ENCODE data around the gene TXNDC2.
A peak's percentile ranks its signal among the peaks of the same experiment; 100 is the strongest.

Gene TXNDC2

GRCh38 chr18:9902832-9903231, 17.1 kb downstream of the TXNDC2 start:
- Histone ChIP-seq H3K9me3 (ENCODE audit: severe bottlenecking) (no peaks in the 10 kb centered on the region), H3K4me3 (ENCODE audit: severe bottlenecking) (no peak overlapping the region), H3K27ac (ENCODE audit: poor library complexity, severe bottlenecking) (no peak overlapping the region), H3K27me3 (ENCODE audit: insufficient read depth, poor library complexity, severe bottlenecking) (no peaks in the 10 kb centered on the region), H3K4me1 (ENCODE audit: insufficient read depth, poor library complexity, severe bottlenecking) (peaks cover 23% of the 10 kb centered on the region), H3K36me3 (ENCODE audit: low read depth) (no peaks in the 10 kb centered on the region)
- DNase-seq (ENCODE audit: low spot score) (no peak), ATAC-seq (ENCODE audit: low read depth) (no peak)
- TF ChIP-seq, protein P1, sequence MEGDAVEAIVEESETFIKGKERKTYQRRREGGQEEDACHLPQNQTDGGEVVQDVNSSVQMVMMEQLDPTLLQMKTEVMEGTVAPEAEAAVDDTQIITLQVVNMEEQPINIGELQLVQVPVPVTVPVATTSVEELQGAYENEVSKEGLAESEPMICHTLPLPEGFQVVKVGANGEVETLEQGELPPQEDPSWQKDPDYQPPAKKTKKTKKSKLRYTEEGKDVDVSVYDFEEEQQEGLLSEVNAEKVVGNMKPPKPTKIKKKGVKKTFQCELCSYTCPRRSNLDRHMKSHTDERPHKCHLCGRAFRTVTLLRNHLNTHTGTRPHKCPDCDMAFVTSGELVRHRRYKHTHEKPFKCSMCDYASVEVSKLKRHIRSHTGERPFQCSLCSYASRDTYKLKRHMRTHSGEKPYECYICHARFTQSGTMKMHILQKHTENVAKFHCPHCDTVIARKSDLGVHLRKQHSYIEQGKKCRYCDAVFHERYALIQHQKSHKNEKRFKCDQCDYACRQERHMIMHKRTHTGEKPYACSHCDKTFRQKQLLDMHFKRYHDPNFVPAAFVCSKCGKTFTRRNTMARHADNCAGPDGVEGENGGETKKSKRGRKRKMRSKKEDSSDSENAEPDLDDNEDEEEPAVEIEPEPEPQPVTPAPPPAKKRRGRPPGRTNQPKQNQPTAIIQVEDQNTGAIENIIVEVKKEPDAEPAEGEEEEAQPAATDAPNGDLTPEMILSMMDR (IDR thresholded peaks at IDR 0.05; ENCODE audit: poor library complexity, severe bottlenecking): no peak

GRCh38 chr18:9905401-9905922, 19.7 kb downstream of the TXNDC2 start:
- Histone ChIP-seq H3K27me3 (ENCODE audit: insufficient read depth, poor library complexity, severe bottlenecking) (no peaks in the 10 kb centered on the region), H3K36me3 (ENCODE audit: low read depth) (no peaks in the 10 kb centered on the region), H3K4me3 (ENCODE audit: severe bottlenecking) (no peak overlapping the region), H3K4me1 (ENCODE audit: insufficient read depth, poor library complexity, severe bottlenecking) (peaks cover 13% of the 10 kb centered on the region), H3K9me3 (ENCODE audit: severe bottlenecking) (no peaks in the 10 kb centered on the region), H3K27ac (ENCODE audit: poor library complexity, severe bottlenecking) (peak overlapping the region; percentile 43)
- TF ChIP-seq, protein P1 (IDR thresholded peaks at IDR 0.05; ENCODE audit: poor library complexity, severe bottlenecking): no peak
- peak; percentile 81 for ATAC-seq (ENCODE audit: low read depth)
- DNase-seq (ENCODE audit: low spot score): no peak

DNA sequence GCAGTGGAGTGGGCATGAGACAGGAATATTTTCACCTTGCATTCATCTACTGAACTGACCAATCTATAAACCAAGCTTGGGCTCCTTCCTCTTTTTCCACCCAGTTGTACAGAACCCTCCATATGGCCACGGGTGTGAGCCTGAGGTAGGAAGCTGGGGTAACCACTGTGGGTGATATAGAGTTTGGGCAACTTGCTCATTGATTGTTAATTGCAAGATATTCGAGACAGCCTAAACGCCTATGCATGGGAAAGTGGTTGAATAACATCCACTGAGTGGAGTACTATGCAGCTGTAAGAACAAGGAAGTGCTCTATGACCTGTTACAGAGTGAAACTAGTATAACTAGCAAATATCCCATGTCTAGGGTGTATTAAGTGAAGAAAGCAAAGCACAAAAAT, 20.7 kb downstream of the TXNDC2 start:
- DNase-seq (ENCODE audit: low spot score) (no peak), ATAC-seq (ENCODE audit: low read depth) (no peak)
- Histone ChIP-seq H3K36me3 (ENCODE audit: low read depth) (no peaks in the 10 kb centered on the region), H3K27me3 (ENCODE audit: insufficient read depth, poor library complexity, severe bottlenecking) (no peaks in the 10 kb centered on the region), H3K4me3 (ENCODE audit: severe bottlenecking) (no peak overlapping the region), H3K4me1 (ENCODE audit: insufficient read depth, poor library complexity, severe bottlenecking) (peaks cover 13% of the 10 kb centered on the region), H3K9me3 (ENCODE audit: severe bottlenecking) (no peaks in the 10 kb centered on the region), H3K27ac (ENCODE audit: poor library complexity, severe bottlenecking) (no peak overlapping the region)
- TF ChIP-seq, protein P1 (IDR thresholded peaks at IDR 0.05; ENCODE audit: poor library complexity, severe bottlenecking): no peak

- Histone ChIP-seq H3K4me1 (ENCODE audit: insufficient read depth, poor library complexity, severe bottlenecking) (peaks cover 13% of the 10 kb centered on the region), H3K27me3 (ENCODE audit: insufficient read depth, poor library complexity, severe bottlenecking) (no peaks in the 10 kb centered on the region), H3K27ac (ENCODE audit: poor library complexity, severe bottlenecking) (no peak overlapping the region), H3K9me3 (ENCODE audit: severe bottlenecking) (no peaks in the 10 kb centered on the region), H3K36me3 (ENCODE audit: low read depth) (no peaks in the 10 kb centered on the region), H3K4me3 (ENCODE audit: severe bottlenecking) (no peak overlapping the region)
- DNase-seq (ENCODE audit: low spot score) (no peak), ATAC-seq (ENCODE audit: low read depth) (no peak)
- TF ChIP-seq, protein P1 (IDR thresholded peaks at IDR 0.05; ENCODE audit: poor library complexity, severe bottlenecking): no peak
These were observed 22.1 kb downstream of the TXNDC2 start for GRCh38 chr18:9907867-9908266.

- TF ChIP-seq, protein P1 (IDR thresholded peaks at IDR 0.05; ENCODE audit: poor library complexity, severe bottlenecking): no peak
- Histone ChIP-seq H3K27me3 (ENCODE audit: insufficient read depth, poor library complexity, severe bottlenecking) (no peaks in the 10 kb centered on the region), H3K9me3 (ENCODE audit: severe bottlenecking) (no peaks in the 10 kb centered on the region), H3K4me1 (ENCODE audit: insufficient read depth, poor library complexity, severe bottlenecking) (peaks cover 9% of the 10 kb centered on the region), H3K4me3 (ENCODE audit: severe bottlenecking) (no peak overlapping the region), H3K27ac (ENCODE audit: poor library complexity, severe bottlenecking) (no peak overlapping the region), H3K36me3 (ENCODE audit: low read depth) (no peaks in the 10 kb centered on the region)
- ATAC-seq (ENCODE audit: low read depth) (no peak), DNase-seq (ENCODE audit: low spot score) (no peak)
These were observed 24.3 kb downstream of the TXNDC2 start for GRCh38 chr18:9910071-9910470.
